SK-N-SH (cell line): Measurements from ENCODE around the gene KRTAP5-9. TPM values are rescaled to one million over a fixed set of nuclear protein-coding genes. Genes with fewer than 3 reads are reported as not detected.
"Not testable (repeated sequence)": the region's sequence is repeated elsewhere in the genome, so short reads cannot be mapped to it uniquely, and the experiment has no call there.

Experiments
- CTCF ChIA-PET: fragments of 300-600, 350-600 bp; formaldehyde crosslinking; extraction: SDS; loops from one replicate; lab custom pipeline; 2021; lab: Yijun Ruan, JAX
- POLR2A ChIA-PET: fragments of 350-600 bp; sonication (Branson Sonifier 250); formaldehyde crosslinking; extraction: SDS; loops from one replicate; lab custom pipeline; 2020; ENCODE audit warnings: antibody characterized with exemption, inconsistent platforms; lab: Yijun Ruan, JAX
- DNase-seq: peaks from one replicate; pipeline ENCODE4 v3.0.0; 2012
- H2AFZ ChIP-seq: fragments of 200-600 bp; sonication (generic); 2 replicates; pipeline ENCODE4 v1.8.1; 2016; ENCODE audit warnings: antibody characterized with exemption, mild to moderate bottlenecking, low read depth
- H3F3A ChIP-seq: fragments of 200-600 bp; sonication (generic); replicated peaks from 2 replicates; pipeline ENCODE3; 2016; ENCODE audit warnings: antibody characterized with exemption, mild to moderate bottlenecking; ENCODE audit not compliant: insufficient read depth
- H3K27ac ChIP-seq, 2 experiments: fragments of 200-500 bp in 1 of 2; fragments of 200-600 bp in 1 of 2; sonication (Bioruptor generic) in 1 of 2; sonication (generic), shearing (Covaris generic) in 1 of 2; 2 replicates each; pipeline versions ENCODE4 v1.5.1 to v1.6.1; 2014 to 2016; ENCODE audit warnings: low read depth in 2 of 2, inconsistent platforms in 1 of 2, low read length in 1 of 2, mild to moderate bottlenecking in 1 of 2, mixed read lengths in 1 of 2
- H3K27me3 ChIP-seq: fragments of 200-600 bp; sonication (generic), shearing (Covaris generic); 2 replicates; pipeline ENCODE4 v1.6.1; 2016; ENCODE audit warnings: mixed run types; ENCODE audit not compliant: insufficient read depth
- H3K36me3 ChIP-seq, 2 experiments: fragments of 200-500 bp in 1 of 2; fragments of 200-600 bp in 1 of 2; sonication (Bioruptor generic) in 1 of 2; sonication (generic) in 1 of 2; replicated peaks in 1 of 2; 2 replicates each; pipeline versions ENCODE3 to v1.5.1; 2014 to 2016; ENCODE audit warnings: low read length in 1 of 2, mild to moderate bottlenecking in 1 of 2; ENCODE audit not compliant: insufficient read depth in 2 of 2, control insufficient read depth in 1 of 2
- H3K4me1 ChIP-seq, 2 experiments: fragments of 200-500 bp in 1 of 2; fragments of 200-600 bp in 1 of 2; sonication (Bioruptor generic) in 1 of 2; sonication (generic), shearing (Covaris generic) in 1 of 2; 2 replicates each; pipeline versions ENCODE4 v1.5.1 to v1.6.1; 2014 to 2016; ENCODE audit warnings: low read depth in 1 of 2, low read length in 1 of 2, mixed run types in 1 of 2; ENCODE audit not compliant: insufficient read depth in 2 of 2, control insufficient read depth in 1 of 2
- H3K4me2 ChIP-seq: fragments of 200-600 bp; sonication (generic), shearing (Covaris generic); 2 replicates; pipeline ENCODE4 v1.6.1; 2017; ENCODE audit warnings: mixed run types
- H3K4me3 ChIP-seq, 2 experiments: fragments of 200-500 bp in 1 of 2; fragments of 200-600 bp in 1 of 2; sonication (Bioruptor generic) in 1 of 2; sonication (generic), shearing (Covaris generic) in 1 of 2; 2 replicates each; pipeline versions ENCODE4 v1.5.1 to v1.8.1; 2014 to 2016; ENCODE audit warnings: low read depth in 2 of 2, inconsistent platforms in 1 of 2, low read length in 1 of 2, mild to moderate bottlenecking in 1 of 2, mixed read lengths in 1 of 2, moderate library complexity in 1 of 2
- H3K79me2 ChIP-seq: fragments of 200-600 bp; sonication (generic); 2 replicates; pipeline ENCODE4 v1.8.1; 2017; ENCODE audit warnings: mild to moderate bottlenecking; ENCODE audit not compliant: insufficient read depth
- H3K9ac ChIP-seq: fragments of 200-600 bp; sonication (generic); 2 replicates; pipeline ENCODE4 v1.6.1; 2017; ENCODE audit warnings: mixed run types
- H3K9me2 ChIP-seq: fragments of 200-600 bp; sonication (generic); 2 replicates; pipeline ENCODE4 v1.6.1; 2017; ENCODE audit warnings: mixed run types
- H3K9me3 ChIP-seq: fragments of 200-600 bp; sonication (generic); 2 replicates; pipeline ENCODE4 v1.6.1; 2017; ENCODE audit warnings: mixed run types, mild to moderate bottlenecking, moderate library complexity
- H4K20me1 ChIP-seq: fragments of 200-600 bp; sonication (generic); 2 replicates; pipeline ENCODE4 v1.6.1; 2017; ENCODE audit warnings: mild to moderate bottlenecking, mixed run types; ENCODE audit not compliant: insufficient read depth
- CHD2 ChIP-seq: fragments of 150-350 bp; IDR thresholded peaks from 2 replicates; pipeline ENCODE4 v1.6.1; 2018; ENCODE audit warnings: low read length; ENCODE audit not compliant: partially characterized antibody
- EZH2phosphoT487 ChIP-seq: fragments of 200-600 bp; sonication (generic); IDR thresholded peaks from 2 replicates; pipeline ENCODE4 v1.6.1; 2017; ENCODE audit warnings: low read depth, mixed run types, mild to moderate bottlenecking, antibody characterized with exemption, moderate library complexity, borderline replicate concordance
- FOXM1 ChIP-seq: IDR thresholded peaks from 2 replicates; pipeline ENCODE4 v1.4.0; 2012; ENCODE audit warnings: low read depth, mild to moderate bottlenecking
- NRF1 ChIP-seq: IDR thresholded peaks from 2 replicates; pipeline ENCODE4 v1.6.1; 2012; ENCODE audit warnings: low read depth, mild to moderate bottlenecking, low read length
- TEAD4 ChIP-seq: IDR thresholded peaks from 2 replicates; pipeline ENCODE4 v1.4.0; 2012; ENCODE audit warnings: mild to moderate bottlenecking, borderline replicate concordance; ENCODE audit not compliant: insufficient read depth
- YY1 ChIP-seq: IDR thresholded peaks from 2 replicates; pipeline ENCODE4 v1.4.0; 2012; ENCODE audit warnings: low read depth, mild to moderate bottlenecking
- WGBS: methylation state at CpG from one replicate; pipeline ENCODE4 v1.1.6; 2017; ENCODE audit warnings: low lambda C conversion rate; 5-methylcytosine and 5-hydroxymethylcytosine counted together
- polyA plus RNA-seq, 3 experiments: library from polyadenylated mRNA; depleted of rRNA; stranded (reverse); fragments of >200 nt; gene quantifications; 2 replicates each; pipeline ENCODE4 v1.2.3, GENCODE V29; 2012
- TF ChIP-seq, protein P1 (sequence below): IDR thresholded peaks from 2 replicates; pipeline ENCODE4 v1.4.0; 2012; ENCODE audit warnings: low read depth
- TF ChIP-seq, protein P2 (sequence below): fragments of 150-350 bp; IDR thresholded peaks from 2 replicates; pipeline ENCODE4 v1.6.1; 2016; ENCODE audit warnings: mild to moderate bottlenecking, low read depth, low read length
- TF ChIP-seq, protein P3 (sequence below): fragments of 150-350 bp; IDR thresholded peaks from 2 replicates; pipeline ENCODE4 v1.6.1; 2017; ENCODE audit warnings: antibody characterized with exemption, low read length, low read depth, borderline replicate concordance
- TF ChIP-seq, protein P4 (sequence below): IDR thresholded peaks from 2 replicates; pipeline ENCODE4 v1.6.1; 2012; ENCODE audit warnings: mild to moderate bottlenecking, low read depth, low read length, moderate library complexity

Gene KRTAP5-9
- polyA plus RNA-seq, 1 of the 3 experiments (the other 2 are of a cell fraction): not detected

GRCh38 chr11:71577469-71578004 is 29.3 kb downstream of the KRTAP5-9 start:
- CTCF ChIA-PET: no interaction called here
- Histone ChIP-seq H3K4me3 (no peak overlapping the region), H2AFZ (no peak overlapping the region), H3K4me1 (peaks cover 0 to 5% of the 10 kb centered on the region in 2 experiments; a peak in 1 of 4 replicates), H3K9ac (no peak overlapping the region), H4K20me1 (no peaks in the 10 kb centered on the region), H3K27ac (no peak overlapping the region), H3K36me3 (no peaks in the 10 kb centered on the region), H3K9me3 (no peaks in the 10 kb centered on the region), H3K9me2 (no peaks in the 10 kb centered on the region), H3F3A (no peaks in the 10 kb centered on the region), H3K27me3 (no peaks in the 10 kb centered on the region), H3K79me2 (no peaks in the 10 kb centered on the region), H3K4me2 (no peak overlapping the region)
- no peak for TF ChIP-seq NRF1
- DNase-seq: no peak
- WGBS: 51% methylated on average over 7 of the region's 7 CpGs
- POLR2A ChIA-PET: no interaction called here

DNA sequence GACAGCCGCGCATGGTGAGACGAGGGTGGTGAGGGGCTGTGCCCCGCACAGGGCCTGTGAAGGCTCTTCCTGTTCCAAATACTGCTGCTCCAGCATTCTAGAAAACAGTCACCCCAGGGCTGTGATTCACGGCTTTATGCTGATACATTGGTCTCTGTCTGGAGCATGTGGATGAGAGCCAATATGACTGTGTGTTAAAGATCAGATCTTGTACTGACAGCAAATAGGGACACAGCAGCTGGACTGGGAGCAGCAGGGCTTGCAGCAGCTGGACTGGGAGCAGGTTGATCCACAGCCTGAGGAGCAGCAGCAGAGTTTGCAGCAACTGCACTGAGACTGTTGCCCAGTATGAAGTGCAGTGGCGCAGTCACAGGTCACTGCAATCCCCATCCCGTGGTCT is 31.3 kb downstream of the KRTAP5-9 start:
- H3K27ac ChIP-seq, H3K27me3 ChIP-seq, H3F3A ChIP-seq, H3K36me3 ChIP-seq, H3K9me3 ChIP-seq, H3K9me2 ChIP-seq, H2AFZ ChIP-seq, H3K4me2 ChIP-seq, POLR2A ChIA-PET, H4K20me1 ChIP-seq, H3K9ac ChIP-seq, DNase-seq, H3K79me2 ChIP-seq, H3K4me3 ChIP-seq, H3K4me1 ChIP-seq: not testable (repeated sequence)
- WGBS: 47% methylated on average over 7 of the region's 7 CpGs
- CTCF ChIA-PET: interaction anchor here (0.6 to 2.7 kb wide), 28 partner anchors 8 to 983 kb away, joined by 3 to 35 read pairs (median 4); partner anchors contain the start of genes DHCR7, KRTAP5-10 and KRTAP5-9

DNA sequence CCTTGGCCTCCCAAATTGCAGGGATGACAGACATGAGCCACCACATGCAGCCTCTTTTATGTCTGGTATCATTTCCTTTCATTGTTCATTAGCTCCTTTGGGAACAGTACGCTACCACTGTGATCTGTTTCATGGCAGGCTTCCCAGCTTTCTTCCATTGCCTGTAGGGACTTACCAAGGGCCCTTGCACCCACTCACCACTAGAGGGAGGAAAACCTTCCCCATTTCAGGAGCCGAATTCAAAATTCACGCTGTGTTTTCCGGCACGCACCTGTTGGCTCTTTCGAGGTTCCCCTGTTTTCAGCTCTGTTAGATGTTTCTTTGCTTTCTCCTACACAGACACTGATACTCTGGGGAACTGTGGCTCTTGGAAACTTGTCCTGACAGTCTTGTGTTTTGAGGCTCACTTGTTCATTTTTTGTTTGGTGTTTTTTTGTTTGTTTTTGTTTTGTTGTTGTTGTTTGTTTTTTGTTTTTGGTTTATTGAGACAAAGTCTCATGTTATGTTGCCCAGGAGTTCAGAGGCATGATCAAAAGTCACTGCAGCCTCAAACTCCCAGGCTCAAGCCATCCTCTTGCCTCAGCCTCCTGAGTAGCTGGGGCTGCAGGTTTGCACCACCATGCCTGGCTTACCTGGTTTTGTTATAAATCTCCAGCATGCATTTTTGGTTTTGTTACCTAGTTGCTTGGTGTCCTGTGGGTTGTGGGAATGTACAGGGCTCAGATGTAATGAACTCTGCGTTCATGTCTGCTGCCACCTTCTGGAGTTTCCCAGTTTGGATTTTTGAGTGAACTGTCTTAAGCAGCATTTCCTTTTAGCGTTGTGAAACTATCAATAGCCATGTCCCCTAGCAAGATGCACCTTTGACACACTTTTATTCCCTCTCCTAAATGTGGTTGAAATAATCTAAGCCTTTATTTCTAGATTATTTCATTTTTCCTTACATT is 32.1 kb downstream of the KRTAP5-9 start:
- H4K20me1 ChIP-seq: no peaks in the 10 kb centered on the region
- H3F3A ChIP-seq: no peaks in the 10 kb centered on the region
- no peak overlapping the region; a peak in 1 of 4 replicates for H3K4me3 ChIP-seq
- no peak overlapping the region for H2AFZ ChIP-seq
- 7% methylated on average over 8 of the region's 8 CpGs for WGBS
- no peak overlapping the region for H3K9ac ChIP-seq
- no peaks in the 10 kb centered on the region for H3K36me3 ChIP-seq
- no peaks in the 10 kb centered on the region for H3K9me2 ChIP-seq
- H3K79me2 ChIP-seq: no peaks in the 10 kb centered on the region
- POLR2A ChIA-PET: no interaction called here
- CTCF ChIA-PET: interaction anchor here (0.6 to 2.7 kb wide), 30 partner anchors 9 to 984 kb away, joined by 3 to 35 read pairs (median 4); partner anchors contain the start of genes DHCR7, KRTAP5-10 and KRTAP5-9
- H3K27me3 ChIP-seq: no peaks in the 10 kb centered on the region
- no peak overlapping the region for H3K4me2 ChIP-seq
- DNase-seq: peak; percentile 84
- peaks cover 0 to 5% of the 10 kb centered on the region in 2 experiments; a peak in 1 of 4 replicates for H3K4me1 ChIP-seq
- no peak overlapping the region for H3K27ac ChIP-seq
- H3K9me3 ChIP-seq: no peaks in the 10 kb centered on the region
- TF ChIP-seq, protein P1, sequence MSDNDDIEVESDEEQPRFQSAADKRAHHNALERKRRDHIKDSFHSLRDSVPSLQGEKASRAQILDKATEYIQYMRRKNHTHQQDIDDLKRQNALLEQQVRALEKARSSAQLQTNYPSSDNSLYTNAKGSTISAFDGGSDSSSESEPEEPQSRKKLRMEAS: no peak
- TF ChIP-seq TEAD4: no peak
- TF ChIP-seq EZH2phosphoT487: no peak
- TF ChIP-seq YY1: no peak
- TF ChIP-seq, protein P2, sequence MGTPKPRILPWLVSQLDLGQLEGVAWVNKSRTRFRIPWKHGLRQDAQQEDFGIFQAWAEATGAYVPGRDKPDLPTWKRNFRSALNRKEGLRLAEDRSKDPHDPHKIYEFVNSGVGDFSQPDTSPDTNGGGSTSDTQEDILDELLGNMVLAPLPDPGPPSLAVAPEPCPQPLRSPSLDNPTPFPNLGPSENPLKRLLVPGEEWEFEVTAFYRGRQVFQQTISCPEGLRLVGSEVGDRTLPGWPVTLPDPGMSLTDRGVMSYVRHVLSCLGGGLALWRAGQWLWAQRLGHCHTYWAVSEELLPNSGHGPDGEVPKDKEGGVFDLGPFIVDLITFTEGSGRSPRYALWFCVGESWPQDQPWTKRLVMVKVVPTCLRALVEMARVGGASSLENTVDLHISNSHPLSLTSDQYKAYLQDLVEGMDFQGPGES: no peak
- TF ChIP-seq, protein P3, sequence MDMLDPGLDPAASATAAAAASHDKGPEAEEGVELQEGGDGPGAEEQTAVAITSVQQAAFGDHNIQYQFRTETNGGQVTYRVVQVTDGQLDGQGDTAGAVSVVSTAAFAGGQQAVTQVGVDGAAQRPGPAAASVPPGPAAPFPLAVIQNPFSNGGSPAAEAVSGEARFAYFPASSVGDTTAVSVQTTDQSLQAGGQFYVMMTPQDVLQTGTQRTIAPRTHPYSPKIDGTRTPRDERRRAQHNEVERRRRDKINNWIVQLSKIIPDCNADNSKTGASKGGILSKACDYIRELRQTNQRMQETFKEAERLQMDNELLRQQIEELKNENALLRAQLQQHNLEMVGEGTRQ: no peak
- TF ChIP-seq FOXM1: no peak
- peak; percentile 37 for TF ChIP-seq CHD2
- TF ChIP-seq, protein P4, sequence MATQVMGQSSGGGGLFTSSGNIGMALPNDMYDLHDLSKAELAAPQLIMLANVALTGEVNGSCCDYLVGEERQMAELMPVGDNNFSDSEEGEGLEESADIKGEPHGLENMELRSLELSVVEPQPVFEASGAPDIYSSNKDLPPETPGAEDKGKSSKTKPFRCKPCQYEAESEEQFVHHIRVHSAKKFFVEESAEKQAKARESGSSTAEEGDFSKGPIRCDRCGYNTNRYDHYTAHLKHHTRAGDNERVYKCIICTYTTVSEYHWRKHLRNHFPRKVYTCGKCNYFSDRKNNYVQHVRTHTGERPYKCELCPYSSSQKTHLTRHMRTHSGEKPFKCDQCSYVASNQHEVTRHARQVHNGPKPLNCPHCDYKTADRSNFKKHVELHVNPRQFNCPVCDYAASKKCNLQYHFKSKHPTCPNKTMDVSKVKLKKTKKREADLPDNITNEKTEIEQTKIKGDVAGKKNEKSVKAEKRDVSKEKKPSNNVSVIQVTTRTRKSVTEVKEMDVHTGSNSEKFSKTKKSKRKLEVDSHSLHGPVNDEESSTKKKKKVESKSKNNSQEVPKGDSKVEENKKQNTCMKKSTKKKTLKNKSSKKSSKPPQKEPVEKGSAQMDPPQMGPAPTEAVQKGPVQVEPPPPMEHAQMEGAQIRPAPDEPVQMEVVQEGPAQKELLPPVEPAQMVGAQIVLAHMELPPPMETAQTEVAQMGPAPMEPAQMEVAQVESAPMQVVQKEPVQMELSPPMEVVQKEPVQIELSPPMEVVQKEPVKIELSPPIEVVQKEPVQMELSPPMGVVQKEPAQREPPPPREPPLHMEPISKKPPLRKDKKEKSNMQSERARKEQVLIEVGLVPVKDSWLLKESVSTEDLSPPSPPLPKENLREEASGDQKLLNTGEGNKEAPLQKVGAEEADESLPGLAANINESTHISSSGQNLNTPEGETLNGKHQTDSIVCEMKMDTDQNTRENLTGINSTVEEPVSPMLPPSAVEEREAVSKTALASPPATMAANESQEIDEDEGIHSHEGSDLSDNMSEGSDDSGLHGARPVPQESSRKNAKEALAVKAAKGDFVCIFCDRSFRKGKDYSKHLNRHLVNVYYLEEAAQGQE: no peak
